Stomach smooth muscle (tissue), 2 donors: ENCODE results near the gene RPL10.

Source experiments
- H3K27ac ChIP-seq: one replicate; pipeline ENCODE4 v1.7.0; 2013; ENCODE audit warnings: mild to moderate bottlenecking, low read length, inconsistent platforms
- H3K27me3 ChIP-seq, 2 donors: one replicate each; pipeline ENCODE4 v1.7.0; 2013; ENCODE audit warnings: low read length in 2 of 2; ENCODE audit not compliant: insufficient read depth in 2 of 2, control insufficient read depth in 1 of 2
- H3K36me3 ChIP-seq, 2 donors: one replicate each; pipeline ENCODE4 v1.7.0; 2013; ENCODE audit warnings: low read length in 2 of 2; ENCODE audit not compliant: control insufficient read depth in 2 of 2, insufficient read depth in 2 of 2
- H3K4me1 ChIP-seq: one replicate; pipeline ENCODE4 v1.7.0; 2013; ENCODE audit warnings: low read length; ENCODE audit not compliant: control insufficient read depth, insufficient read depth
- H3K4me3 ChIP-seq, 2 donors: one replicate each; pipeline ENCODE4 v1.7.0; 2013; ENCODE audit warnings: low read length in 2 of 2
- H3K9ac ChIP-seq, 2 donors: one replicate each; pipeline ENCODE4 v1.7.0; 2013; ENCODE audit warnings: low read length in 2 of 2, mild to moderate bottlenecking in 1 of 2
- H3K9me3 ChIP-seq, 2 donors: one replicate each; pipeline ENCODE4 v1.7.0; 2013; ENCODE audit warnings: low read length in 2 of 2; ENCODE audit not compliant: control insufficient read depth in 2 of 2
- donor health status: healthy.
- donor health status: Pancreatic carcinoma.

Gene RPL10

GRCh38 chrX:154362085-154362742, 36.0 kb upstream of the RPL10 start:
- Histone ChIP-seq H3K36me3 (peaks cover 59 to 65% of the 10 kb centered on the region in 2 donors), H3K4me1 (peaks cover 69% of the 10 kb centered on the region), H3K27me3 (peaks cover 0 to 2% of the 10 kb centered on the region in 2 donors), H3K4me3 (peak overlapping the region in 1 of 2 donors; percentile 15), H3K27ac (peak overlapping the region; percentile 73), H3K9ac (peak overlapping the region in 1 of 2 donors; percentile 21), H3K9me3 (no peaks in the 10 kb centered on the region)

DNA sequence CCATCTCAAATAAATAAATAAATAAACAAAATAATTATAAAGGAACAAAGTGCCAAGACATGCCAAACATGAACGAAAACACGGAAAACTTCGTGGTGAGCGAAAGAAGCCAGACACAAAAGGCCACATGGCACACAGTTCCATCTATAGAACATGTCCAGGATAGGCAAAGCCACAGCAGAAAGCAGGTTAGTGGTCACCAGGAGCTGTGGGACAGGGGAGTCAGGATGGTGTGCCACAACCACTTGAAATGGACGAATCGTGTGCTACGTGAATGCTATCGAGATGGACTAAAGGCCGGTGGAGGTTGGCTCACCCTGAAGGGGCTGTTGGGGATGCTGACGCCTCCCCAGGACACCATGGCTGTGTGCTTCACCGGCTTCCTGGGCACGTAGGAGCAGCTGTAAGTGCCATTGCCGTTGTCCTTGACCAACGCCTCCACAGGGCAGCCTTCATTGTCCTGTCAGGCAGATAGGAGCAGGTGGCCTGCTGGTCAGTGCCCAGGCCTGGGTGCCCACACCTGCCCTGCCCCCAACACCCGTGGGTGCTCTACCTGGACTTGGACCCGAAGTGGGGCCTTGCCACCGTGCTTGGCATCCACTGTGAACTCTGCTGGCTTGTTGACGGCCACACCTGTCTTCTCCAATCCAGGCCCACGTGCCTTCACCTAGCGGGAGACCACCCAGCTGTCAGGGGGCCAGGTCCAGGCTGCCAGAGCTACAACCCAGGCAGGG, 34.3 kb upstream of the RPL10 start:
- Histone ChIP-seq H3K27ac (peak overlapping the region; percentile 99), H3K9me3 (no peaks in the 10 kb centered on the region), H3K4me1 (peaks cover 72% of the 10 kb centered on the region)

DNA sequence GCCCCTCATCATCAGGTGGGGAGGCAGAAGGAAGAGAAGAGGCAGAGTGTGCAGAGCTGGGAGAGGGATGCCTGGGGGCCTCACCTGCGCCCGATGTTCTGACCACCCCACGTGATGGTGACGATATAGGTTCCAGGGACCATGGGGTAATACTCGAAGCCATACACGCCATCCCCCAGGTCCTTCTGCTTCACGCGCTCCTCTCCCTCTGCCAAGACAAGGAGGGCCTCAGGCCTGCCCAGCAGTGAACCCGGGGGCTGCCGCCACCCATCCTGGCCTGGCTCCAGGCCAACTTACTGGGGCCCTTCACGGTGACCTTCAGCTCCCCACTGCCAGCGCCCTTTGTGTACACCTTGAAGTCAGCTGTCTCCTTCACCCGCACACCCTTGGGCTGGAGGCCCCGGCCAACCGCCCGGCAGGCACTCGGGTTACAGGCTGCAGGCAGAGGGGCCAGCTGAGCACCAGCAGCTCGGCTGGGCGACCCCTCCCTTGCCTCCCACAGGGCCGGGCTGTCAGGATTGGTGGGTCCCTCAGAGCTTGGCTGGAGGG, 33.1 kb upstream of the RPL10 start:
- no peak overlapping the region for H3K9ac ChIP-seq
- H3K9me3 ChIP-seq, result no peaks in the 10 kb centered on the region
- peaks cover 62% of the 10 kb centered on the region for H3K4me1 ChIP-seq
- peak overlapping the region; percentile 99 for H3K27ac ChIP-seq
- H3K36me3 ChIP-seq, result peaks cover 50 to 55% of the 10 kb centered on the region in 2 donors
- H3K27me3 ChIP-seq, result peaks cover 0 to 3% of the 10 kb centered on the region in 2 donors
- no peak overlapping the region for H3K4me3 ChIP-seq

More for the DNA sequence above, 34.3 kb upstream of the RPL10 start:
- Histone ChIP-seq H3K4me3 (peak overlapping the region in 1 of 2 donors; percentile 29), H3K9ac (no peak overlapping the region), H3K27me3 (peaks cover 0 to 2% of the 10 kb centered on the region in 2 donors), H3K36me3 (peaks cover 51 to 63% of the 10 kb centered on the region in 2 donors)

- Histone ChIP-seq H3K27ac (peak overlapping the region; percentile 99), H3K36me3 (peaks cover 50 to 56% of the 10 kb centered on the region in 2 donors), H3K4me1 (peaks cover 61% of the 10 kb centered on the region), H3K4me3 (peak overlapping the region in 1 of 2 donors; percentile 69), H3K9ac (peak overlapping the region; percentile 33 to 90), H3K9me3 (no peaks in the 10 kb centered on the region), H3K27me3 (peaks cover 0 to 3% of the 10 kb centered on the region in 2 donors)
These were observed 32.0 kb upstream of the RPL10 start for GRCh38 chrX:154365997-154366665.

GRCh38 chrX:154366666-154367055, 31.5 kb upstream of the RPL10 start:
- H3K4me3 ChIP-seq, result peak overlapping the region in 1 of 2 donors; percentile 69
- H3K9ac ChIP-seq, result peak overlapping the region; percentile 89 to 90
- peaks cover 57% of the 10 kb centered on the region for H3K4me1 ChIP-seq
- H3K27ac ChIP-seq, result peak overlapping the region; percentile 99
- peaks cover 44 to 50% of the 10 kb centered on the region in 2 donors for H3K36me3 ChIP-seq
- H3K27me3 ChIP-seq, result peaks cover 0 to 3% of the 10 kb centered on the region in 2 donors
- H3K9me3 ChIP-seq, result no peaks in the 10 kb centered on the region

DNA sequence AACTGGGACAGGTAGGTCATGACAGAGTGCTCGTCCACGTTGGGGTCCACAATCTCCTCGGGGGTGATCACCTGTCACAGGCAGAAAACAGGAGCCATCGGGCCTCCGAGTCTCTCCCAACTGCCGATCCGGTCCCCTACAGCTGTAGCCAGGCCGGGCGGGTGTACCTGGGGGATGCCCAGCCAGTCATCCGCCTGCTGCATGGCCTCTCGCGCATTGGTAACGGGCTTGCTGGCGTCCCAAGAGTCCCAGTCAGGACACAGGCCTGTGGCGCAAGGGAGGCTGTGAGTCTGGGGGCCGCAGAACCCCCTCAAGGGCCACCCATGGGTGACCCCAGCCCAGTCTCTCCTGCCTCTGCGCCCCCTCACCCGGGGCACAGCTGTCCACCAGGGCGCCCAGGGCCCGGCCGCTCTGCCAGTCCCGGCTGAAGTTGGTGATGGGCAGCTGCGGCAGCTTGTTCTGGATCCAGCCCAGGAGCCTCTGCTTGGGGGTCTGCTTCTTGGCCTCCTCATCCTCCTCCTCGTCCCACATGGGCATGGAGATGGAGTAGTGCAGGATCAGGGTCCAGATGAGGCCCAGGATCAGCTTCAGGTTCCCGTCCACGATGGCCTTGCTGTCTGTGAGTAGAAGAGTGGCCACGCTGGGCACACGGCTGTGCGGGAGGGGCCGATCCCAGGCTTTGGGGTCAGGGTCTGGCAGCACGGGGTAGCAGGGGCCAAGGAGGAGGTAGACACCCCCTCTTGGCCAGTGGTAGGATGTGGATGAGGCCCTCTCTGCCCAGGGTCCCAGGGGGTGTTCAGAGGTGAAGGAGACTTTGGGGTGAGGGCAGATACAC, 30.5 kb upstream of the RPL10 start:
- Histone ChIP-seq H3K4me1 (peaks cover 49% of the 10 kb centered on the region), H3K9me3 (no peaks in the 10 kb centered on the region), H3K27ac (peak overlapping the region; percentile 99), H3K36me3 (peaks cover 36 to 48% of the 10 kb centered on the region in 2 donors), H3K27me3 (peaks cover 0 to 3% of the 10 kb centered on the region in 2 donors), H3K4me3 (peak overlapping the region; percentile 62 to 69), H3K9ac (peak overlapping the region; percentile 89 to 90)

GRCh38 chrX:154368630-154369448, 29.3 kb upstream of the RPL10 start:
- Histone ChIP-seq H3K27me3 (peaks cover 0 to 5% of the 10 kb centered on the region in 2 donors), H3K9me3 (no peaks in the 10 kb centered on the region), H3K4me1 (peaks cover 49% of the 10 kb centered on the region), H3K27ac (peak overlapping the region; percentile 99), H3K36me3 (peaks cover 28 to 49% of the 10 kb centered on the region in 2 donors), H3K9ac (peak overlapping the region; percentile 89 to 90), H3K4me3 (peak overlapping the region; percentile 62 to 69)

DNA sequence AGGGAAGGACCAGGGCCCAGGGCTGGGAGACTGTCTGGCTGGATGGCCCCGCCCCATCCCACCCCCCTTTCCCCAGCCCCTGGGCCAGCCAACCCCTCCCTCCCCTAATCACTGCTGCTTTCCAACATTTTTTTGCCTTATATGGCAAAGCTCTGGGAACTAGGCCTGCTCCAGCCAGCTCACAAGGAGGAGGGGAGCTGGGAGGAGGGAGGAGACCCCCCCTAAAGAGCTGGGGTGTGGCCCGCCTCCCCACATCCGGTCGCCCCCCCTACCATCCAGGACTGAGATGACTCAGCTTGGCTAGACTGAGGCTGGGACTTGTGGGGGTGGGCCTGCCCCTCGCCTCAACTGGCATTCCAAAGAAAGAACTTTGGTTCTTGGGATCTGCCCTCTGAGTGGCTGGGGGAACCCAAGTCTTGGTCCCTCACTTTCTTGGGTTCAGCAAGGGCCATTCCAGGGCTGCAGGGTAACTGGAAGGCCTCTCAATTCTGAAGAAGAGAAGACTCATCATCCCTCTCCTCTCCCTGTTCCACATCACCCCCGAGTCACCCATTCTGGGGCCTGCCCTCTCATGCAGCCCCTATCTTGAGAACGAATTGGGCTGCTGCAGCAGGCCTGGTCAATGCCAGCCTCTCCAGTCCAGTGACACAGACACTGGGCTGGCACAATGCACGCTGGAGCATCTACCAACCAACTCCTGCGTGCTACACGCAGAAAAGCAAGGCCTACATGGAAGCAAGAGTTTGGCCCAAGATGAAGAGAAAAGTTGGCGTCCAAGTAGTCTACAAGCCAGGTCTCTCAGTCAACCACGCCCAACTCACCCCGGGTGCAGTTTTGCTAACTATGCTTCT, 28.5 kb upstream of the RPL10 start:
- Histone ChIP-seq H3K36me3 (peaks cover 21 to 44% of the 10 kb centered on the region in 2 donors), H3K9ac (peak overlapping the region; percentile 89 to 90), H3K4me1 (peaks cover 44% of the 10 kb centered on the region)

More for the DNA sequence above, 28.5 kb upstream of the RPL10 start:
- no peaks in the 10 kb centered on the region for H3K9me3 ChIP-seq
- H3K4me3 ChIP-seq, result peak overlapping the region; percentile 88 to 89
- H3K27me3 ChIP-seq, result peaks cover 0 to 4% of the 10 kb centered on the region in 2 donors
- H3K27ac ChIP-seq, result peak overlapping the region; percentile 99
